Trophoblast cell (in vitro differentiated cells and primary cell): Measurements from ENCODE around the gene FAM83D.

Source experiments
- DNase-seq, 2 donors: peaks; one replicate each; pipeline ENCODE4 v3.0.0-alpha.2; 2016
- H2AFZ ChIP-seq: 2 replicates; pipeline ENCODE4 v1.6.1; 2013; ENCODE audit warnings: low read length, moderate library complexity, mild to moderate bottlenecking; ENCODE audit not compliant: insufficient read depth, poor library complexity
- H2AK5ac ChIP-seq: 2 replicates; pipeline ENCODE4 v1.6.1; 2013; ENCODE audit warnings: mild to moderate bottlenecking, low read length
- H2BK120ac ChIP-seq: 2 replicates; pipeline ENCODE4 v1.6.1; 2013; ENCODE audit warnings: low read length, mild to moderate bottlenecking, moderate library complexity; ENCODE audit not compliant: insufficient read depth, poor library complexity
- H2BK12ac ChIP-seq: 2 replicates; pipeline ENCODE4 v1.6.1; 2013; ENCODE audit warnings: mild to moderate bottlenecking, low read length, moderate library complexity
- H2BK5ac ChIP-seq: 2 replicates; pipeline ENCODE4 v1.6.1; 2013; ENCODE audit warnings: low read length, low read depth, moderate library complexity, mild to moderate bottlenecking; ENCODE audit not compliant: poor library complexity
- H3K14ac ChIP-seq: 2 replicates; pipeline ENCODE4 v1.6.1; 2013; ENCODE audit warnings: mild to moderate bottlenecking, low read length
- H3K18ac ChIP-seq: 2 replicates; pipeline ENCODE4 v1.6.1; 2013; ENCODE audit warnings: mild to moderate bottlenecking, low read length
- H3K23ac ChIP-seq: 2 replicates; pipeline ENCODE4 v1.6.1; 2013; ENCODE audit warnings: low read length
- H3K27ac ChIP-seq: 2 replicates; pipeline ENCODE4 v1.5.1; 2013; ENCODE audit warnings: low read depth, mild to moderate bottlenecking, inconsistent platforms, low read length, moderate library complexity
- H3K27me3 ChIP-seq: 2 replicates; pipeline ENCODE4 v1.6.1; 2013; ENCODE audit warnings: inconsistent platforms, mild to moderate bottlenecking, low read length, moderate library complexity; ENCODE audit not compliant: insufficient read depth
- H3K36me3 ChIP-seq, 2 experiments: 1 replicate in 1 of 2; 2 replicates in 1 of 2; pipeline ENCODE4 v1.6.1; 2013; ENCODE audit warnings: low read length in 2 of 2, mild to moderate bottlenecking in 2 of 2, moderate library complexity in 1 of 2; ENCODE audit not compliant: insufficient read depth in 2 of 2, control insufficient read depth in 1 of 2
- H3K4ac ChIP-seq: 2 replicates; pipeline ENCODE4 v1.6.1; 2013; ENCODE audit warnings: low read depth, mild to moderate bottlenecking, low read length, moderate library complexity
- H3K4me1 ChIP-seq, 2 experiments: 1 replicate in 1 of 2; 2 replicates in 1 of 2; pipeline ENCODE4 v1.6.1; 2013; ENCODE audit warnings: low read length in 2 of 2, mild to moderate bottlenecking in 2 of 2, moderate library complexity in 1 of 2; ENCODE audit not compliant: insufficient read depth in 2 of 2, control insufficient read depth in 1 of 2
- H3K4me2 ChIP-seq: 2 replicates; pipeline ENCODE4 v1.6.1; 2013; ENCODE audit warnings: inconsistent platforms, mild to moderate bottlenecking, low read length, moderate library complexity
- H3K4me3 ChIP-seq: 2 replicates; pipeline ENCODE4 v1.5.1; 2013; ENCODE audit warnings: mild to moderate bottlenecking, low read depth, low read length, inconsistent platforms
- H3K79me1 ChIP-seq: one replicate; pipeline ENCODE4 v1.6.1; 2013; ENCODE audit warnings: low read length
- H3K79me2 ChIP-seq: 2 replicates; pipeline ENCODE4 v1.6.1; 2013; ENCODE audit warnings: low read length, mild to moderate bottlenecking; ENCODE audit not compliant: control insufficient read depth, insufficient read depth, poor library complexity
- H3K9ac ChIP-seq: 2 replicates; pipeline ENCODE4 v1.6.1; 2013; ENCODE audit warnings: mild to moderate bottlenecking, low read length
- H3K9me3 ChIP-seq: 2 replicates; pipeline ENCODE4 v1.6.1; 2013; ENCODE audit warnings: low read depth, mild to moderate bottlenecking, control low read depth, inconsistent platforms, low read length; ENCODE audit not compliant: insufficient read depth
- H4K12ac ChIP-seq: 2 replicates; pipeline ENCODE4 v1.6.1; 2013; ENCODE audit warnings: low read depth, mild to moderate bottlenecking, low read length, moderate library complexity
- H4K8ac ChIP-seq: 2 replicates; pipeline ENCODE4 v1.6.1; 2013; ENCODE audit warnings: low read depth, mild to moderate bottlenecking, low read length, moderate library complexity
- H4K91ac ChIP-seq: one replicate; pipeline ENCODE4 v1.6.1; 2013; ENCODE audit warnings: low read depth, mild to moderate bottlenecking, low read length, moderate library complexity
- WGBS: extraction: QIAGEN DNeasy Blood & Tissue Kit; methylation state at CpG from one replicate; pipeline ENCODE4 v1.1.7; 2013; ENCODE audit warnings: missing lambda C conversion rate; ENCODE audit not compliant: insufficient read length, insufficient coverage; ENCODE audit errors: extremely low coverage; 5-methylcytosine and 5-hydroxymethylcytosine counted together

FAM83D gene

DNA sequence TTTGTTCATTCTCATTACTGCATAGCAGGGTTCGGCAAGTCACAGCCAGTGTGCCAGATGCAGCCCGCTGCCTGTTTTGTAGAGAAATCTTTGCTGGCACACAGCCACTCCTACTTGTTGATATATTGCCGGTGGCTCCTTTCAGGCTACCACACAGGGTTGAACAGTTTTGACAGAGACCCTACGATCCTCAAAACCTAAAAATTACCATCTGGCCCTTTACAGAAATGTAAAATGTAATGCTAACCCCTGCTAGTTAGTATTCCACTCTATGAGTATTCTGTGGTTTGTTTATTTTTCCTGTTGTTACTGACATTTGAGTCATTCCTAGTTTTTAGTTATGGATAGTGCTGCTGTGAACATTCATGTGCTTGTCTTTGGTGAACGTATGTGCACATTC, 47.4 kb downstream of the FAM83D start:
- Histone ChIP-seq H2BK5ac (no peak overlapping the region), H3K14ac (no peak overlapping the region), H3K4me3 (no peak overlapping the region), H2AK5ac (no peak overlapping the region), H3K79me2 (no peaks in the 10 kb centered on the region), H3K27ac (no peak overlapping the region), H3K9ac (no peak overlapping the region), H3K79me1 (no peaks in the 10 kb centered on the region), H2BK120ac (no peak overlapping the region), H3K18ac (no peak overlapping the region), H4K12ac (no peak overlapping the region), H3K27me3 (no peaks in the 10 kb centered on the region), H3K4me2 (no peak overlapping the region), H2BK12ac (no peak overlapping the region), H2AFZ (no peak overlapping the region), H3K36me3 (peaks cover 6 to 13% of the 10 kb centered on the region in 2 experiments), H4K91ac (no peak overlapping the region), H3K4ac (no peak overlapping the region), H4K8ac (no peak overlapping the region), H3K4me1 (no peaks in the 10 kb centered on the region), H3K9me3 (no peaks in the 10 kb centered on the region), H3K23ac (no peak overlapping the region)
- WGBS, result no CpG with 5 or more reads among the region's 5 CpGs
- DNase-seq, result no peak

DNA sequence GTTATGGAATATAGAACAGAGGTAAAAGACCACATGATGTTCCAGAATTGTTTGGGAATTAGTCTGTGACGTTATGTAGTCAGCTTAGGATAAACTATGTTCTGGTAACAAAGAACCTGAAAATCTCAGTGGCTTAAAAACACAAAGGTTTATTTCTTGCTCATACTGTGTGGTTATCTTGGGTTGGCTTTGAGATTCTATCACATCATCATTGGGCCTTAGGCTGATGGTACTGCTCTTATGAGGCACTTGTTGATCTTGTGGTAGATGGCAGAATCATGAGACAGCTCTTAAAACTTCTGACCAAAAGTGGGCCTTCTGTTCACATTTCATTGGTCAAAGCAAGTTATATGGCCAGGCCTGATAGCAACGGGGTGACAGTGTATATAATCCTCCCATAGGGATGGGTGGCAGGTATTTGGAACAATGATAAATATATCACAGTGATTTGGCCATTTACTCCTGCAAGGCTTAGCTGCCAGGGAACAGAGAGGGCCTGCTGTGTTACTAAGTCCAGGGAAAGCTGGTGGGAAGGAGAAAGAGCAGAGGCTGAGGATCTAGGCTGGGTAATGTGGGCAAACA, 49.4 kb downstream of the FAM83D start:
- Histone ChIP-seq H3K23ac (peak overlapping the region; percentile 94), H2AK5ac (no peak overlapping the region), H3K9ac (no peak overlapping the region), H3K27me3 (no peaks in the 10 kb centered on the region), H3K79me2 (no peaks in the 10 kb centered on the region), H3K27ac (no peak overlapping the region), H4K91ac (no peak overlapping the region), H3K14ac (no peak overlapping the region), H3K4me2 (no peak overlapping the region), H3K18ac (no peak overlapping the region), H3K9me3 (no peaks in the 10 kb centered on the region), H4K12ac (no peak overlapping the region), H3K36me3 (peaks cover 3 to 4% of the 10 kb centered on the region in 2 experiments), H2AFZ (no peak overlapping the region), H2BK120ac (no peak overlapping the region), H3K4me3 (no peak overlapping the region), H2BK5ac (no peak overlapping the region), H4K8ac (no peak overlapping the region), H2BK12ac (no peak overlapping the region), H3K4me1 (no peaks in the 10 kb centered on the region), H3K4ac (no peak overlapping the region), H3K79me1 (no peaks in the 10 kb centered on the region)
- no CpG with 5 or more reads among the region's 2 CpGs for WGBS
- DNase-seq, result no peak

DNA sequence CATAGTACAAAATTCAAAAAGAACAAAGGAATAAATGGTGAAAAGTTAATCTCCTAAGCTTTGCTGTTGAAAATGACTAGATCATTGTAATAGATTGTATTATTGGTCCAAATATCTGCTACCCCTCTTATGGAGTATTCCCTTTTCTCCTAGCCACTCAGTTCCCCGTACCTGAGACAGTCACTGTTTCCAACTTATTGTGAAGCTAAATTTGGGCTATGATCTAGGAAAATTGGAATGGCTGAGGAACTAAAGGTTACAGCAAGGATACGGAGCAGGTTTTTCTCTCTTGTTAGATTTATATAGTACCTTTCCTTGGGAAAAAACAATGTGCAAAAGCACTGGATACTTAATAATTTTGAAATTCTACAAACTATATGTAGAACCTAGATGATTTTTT, 53.2 kb downstream of the FAM83D start:
- Histone ChIP-seq H3K27me3 (no peaks in the 10 kb centered on the region), H3K23ac (no peak overlapping the region), H3K27ac (no peak overlapping the region), H3K79me1 (no peaks in the 10 kb centered on the region), H3K4me3 (no peak overlapping the region), H3K4me1 (no peaks in the 10 kb centered on the region), H3K18ac (no peak overlapping the region), H4K8ac (no peak overlapping the region), H2AK5ac (no peak overlapping the region), H4K12ac (no peak overlapping the region), H2AFZ (no peak overlapping the region), H3K9ac (no peak overlapping the region), H3K4ac (no peak overlapping the region), H2BK5ac (no peak overlapping the region), H3K79me2 (no peaks in the 10 kb centered on the region), H2BK12ac (no peak overlapping the region), H3K36me3 (peaks cover 0 to 2% of the 10 kb centered on the region in 2 experiments), H3K4me2 (no peak overlapping the region), H4K91ac (no peak overlapping the region), H2BK120ac (no peak overlapping the region), H3K14ac (no peak overlapping the region), H3K9me3 (no peaks in the 10 kb centered on the region)
- WGBS, result no CpG with 5 or more reads among the region's 2 CpGs
- DNase-seq, result no peak

DNA sequence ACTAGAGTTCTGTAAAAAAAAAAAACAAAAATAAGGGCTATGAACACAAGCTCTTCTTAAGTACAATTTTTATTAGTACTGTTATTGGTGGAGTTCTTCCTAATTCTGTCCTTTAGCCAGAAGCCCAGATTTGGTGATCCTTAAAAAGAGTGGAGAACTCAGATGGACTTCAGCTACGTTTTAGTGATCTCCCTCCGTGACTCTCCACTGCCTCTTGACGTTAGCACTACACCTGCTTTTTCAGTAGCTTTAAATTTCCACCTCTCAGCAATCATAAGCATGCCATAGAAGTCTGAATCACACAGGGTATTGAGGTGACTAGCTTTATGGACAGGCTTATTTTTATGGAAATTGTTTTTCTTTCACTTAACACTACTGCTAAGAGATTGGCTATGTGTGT, 53.6 kb downstream of the FAM83D start:
- H3K36me3 ChIP-seq, result peaks cover 0 to 2% of the 10 kb centered on the region in 2 experiments
- no peak overlapping the region for H3K27ac ChIP-seq
- no peak overlapping the region for H3K4me3 ChIP-seq
- no peak overlapping the region for H2AK5ac ChIP-seq
- no peak for DNase-seq
- no peaks in the 10 kb centered on the region for H3K79me1 ChIP-seq
- H3K18ac ChIP-seq, result no peak overlapping the region
- no peak overlapping the region for H2BK12ac ChIP-seq
- no peak overlapping the region for H3K4me2 ChIP-seq
- H4K12ac ChIP-seq, result no peak overlapping the region
- H2AFZ ChIP-seq, result no peak overlapping the region
- no CpG with 5 or more reads among the region's 3 CpGs for WGBS
- H3K9ac ChIP-seq, result no peak overlapping the region
- H3K79me2 ChIP-seq, result no peaks in the 10 kb centered on the region
- no peaks in the 10 kb centered on the region for H3K9me3 ChIP-seq
- no peak overlapping the region for H2BK5ac ChIP-seq
- no peak overlapping the region for H3K23ac ChIP-seq
- H3K27me3 ChIP-seq, result no peaks in the 10 kb centered on the region
- no peak overlapping the region for H3K14ac ChIP-seq
- no peak overlapping the region for H3K4ac ChIP-seq
- H4K8ac ChIP-seq, result no peak overlapping the region
- no peak overlapping the region for H4K91ac ChIP-seq
- no peaks in the 10 kb centered on the region for H3K4me1 ChIP-seq
- H2BK120ac ChIP-seq, result no peak overlapping the region
